GM21367 (cell line): ENCODE results near the gene OTULINL.

Source experiments
- ATAC-seq: cut with Tn5 transposase; IDR thresholded peaks from one replicate; pipeline ENCODE4 v1.9.1; 2021; ENCODE audit not compliant: unreplicated experiment

OTULINL gene

DNA sequence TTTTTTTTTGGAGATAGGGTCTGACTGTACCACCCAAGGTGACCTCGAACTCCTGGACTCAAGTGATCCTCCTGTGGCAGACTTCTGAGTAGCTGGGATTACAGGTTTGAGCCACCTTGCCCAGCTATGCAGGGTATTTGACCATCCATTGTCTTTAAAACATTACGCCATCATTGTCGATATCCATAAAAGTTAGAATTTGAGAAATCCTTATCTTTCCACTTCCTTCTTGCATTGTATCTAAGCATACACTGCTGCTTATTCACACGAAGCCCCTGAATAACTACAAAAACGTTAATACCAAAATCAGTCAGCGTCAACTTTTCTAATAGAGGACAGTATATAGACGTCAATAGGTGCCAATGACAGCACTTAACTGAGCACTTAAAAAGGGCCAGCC is 5.4 kb upstream of the OTULINL start:
- ATAC-seq = no peak

GRCh38 chr5:14577079-14577725 is 4.4 kb upstream of the OTULINL start:
- no peak for ATAC-seq

DNA sequence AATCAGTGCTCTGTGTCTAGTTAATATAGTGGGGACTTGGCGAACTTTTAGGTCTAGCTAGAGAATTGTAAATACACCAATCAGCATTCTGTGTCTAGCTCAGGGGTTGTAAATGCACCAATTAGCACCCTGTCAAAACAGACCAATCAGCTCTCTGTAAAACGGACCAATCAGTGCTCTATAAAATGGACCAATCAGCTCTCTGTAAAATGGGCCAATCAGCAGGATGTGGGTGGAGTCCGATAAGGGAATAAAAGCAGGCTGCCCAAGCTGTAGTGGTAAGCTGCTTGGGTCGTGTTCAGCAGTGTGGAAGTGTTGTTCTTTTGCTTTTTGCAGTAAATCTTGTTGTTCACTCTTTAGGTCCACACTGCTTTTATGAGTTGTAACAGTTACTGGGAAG is 3.6 kb upstream of the OTULINL start:
- ATAC-seq = no peak

GRCh38 chr5:14579246-14579645 is 2.3 kb upstream of the OTULINL start:
- ATAC-seq = no peak

- no peak for ATAC-seq
Measured at GRCh38 chr5:14579731-14580397, 1.7 kb upstream of the OTULINL start.

- ATAC-seq = no peak
Measured at GRCh38 chr5:14580398-14581034, 1.1 kb upstream of the OTULINL start.

GRCh38 chr5:14581891-14582796 is 552 bp downstream of the OTULINL start:
- ATAC-seq = peak; percentile 70

DNA sequence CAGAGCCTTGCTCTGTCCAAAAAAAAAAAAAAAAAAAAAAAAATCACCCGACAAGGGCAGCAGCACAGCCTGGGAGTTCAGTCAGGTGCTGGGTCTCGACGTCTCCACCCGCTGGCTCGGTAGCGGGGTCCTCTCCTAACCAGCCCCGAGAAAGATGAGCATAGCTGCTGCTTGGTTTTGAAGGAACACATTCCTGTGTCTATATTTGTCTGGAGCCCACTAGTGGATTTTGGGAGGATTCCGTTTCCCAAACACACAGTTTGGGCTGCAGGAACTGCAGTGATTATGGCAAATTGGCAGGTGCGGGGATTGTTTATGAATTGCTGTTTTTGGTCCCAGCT is 1.2 kb downstream of the OTULINL start:
- no peak for ATAC-seq

DNA sequence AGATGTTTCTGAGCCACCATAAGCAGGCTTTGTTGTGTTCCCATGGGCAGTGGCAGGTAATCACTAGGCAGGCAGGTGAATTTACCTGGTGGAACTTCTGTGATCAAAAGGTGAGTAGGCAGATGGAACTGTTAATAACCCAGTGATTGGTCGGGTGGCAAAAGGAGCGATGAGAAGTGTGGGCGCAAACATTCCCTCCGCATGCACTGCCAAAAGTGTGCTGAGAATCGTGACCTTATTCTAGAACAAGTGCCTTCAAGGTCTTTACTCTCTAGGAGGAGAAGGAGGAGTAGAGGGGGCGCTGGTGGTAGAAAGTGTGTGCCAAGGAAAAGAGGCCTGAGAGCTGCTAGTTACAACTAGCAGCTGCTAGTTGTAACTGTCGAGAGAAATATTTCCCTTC is 3.3 kb downstream of the OTULINL start:
- ATAC-seq = no peak

DNA sequence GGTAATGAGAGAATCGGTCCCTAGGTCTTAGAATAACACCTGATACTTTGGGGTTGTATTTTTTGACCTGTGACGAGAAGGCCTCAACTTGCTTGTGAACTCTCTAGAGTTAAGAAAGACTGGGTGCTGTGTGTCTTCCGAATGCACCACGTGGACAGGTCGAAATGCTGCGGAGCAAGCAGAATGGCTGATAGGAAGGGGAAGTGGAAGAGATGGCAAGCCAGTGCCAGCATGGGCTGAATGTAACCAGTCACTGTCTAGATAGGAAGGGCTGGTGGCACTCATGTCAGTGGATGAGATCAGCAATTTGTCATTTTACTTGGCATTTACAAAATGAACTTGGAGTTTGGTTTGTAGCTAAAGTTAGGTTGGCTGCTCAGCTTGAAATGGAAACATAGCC is 5.6 kb downstream of the OTULINL start:
- ATAC-seq = no peak

DNA sequence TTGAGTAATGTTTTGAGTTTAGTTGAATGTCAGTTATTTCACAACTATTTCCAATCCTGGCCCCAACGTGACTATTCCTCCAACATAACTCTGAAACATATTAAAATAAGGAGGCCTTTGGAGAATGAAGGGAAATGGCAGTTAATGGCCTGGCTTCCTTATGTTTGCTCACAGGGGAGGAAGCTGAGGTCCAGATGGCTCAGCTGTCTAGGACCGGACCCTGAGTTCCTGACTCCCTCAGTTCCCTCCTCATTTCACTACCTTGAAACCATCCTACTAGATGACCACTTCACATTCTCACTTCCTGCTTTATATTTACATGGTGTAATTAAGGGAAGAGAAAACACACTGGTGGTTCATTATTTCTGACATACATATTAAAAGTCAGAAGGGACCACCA is 6.6 kb downstream of the OTULINL start:
- peak; percentile 50 for ATAC-seq

DNA sequence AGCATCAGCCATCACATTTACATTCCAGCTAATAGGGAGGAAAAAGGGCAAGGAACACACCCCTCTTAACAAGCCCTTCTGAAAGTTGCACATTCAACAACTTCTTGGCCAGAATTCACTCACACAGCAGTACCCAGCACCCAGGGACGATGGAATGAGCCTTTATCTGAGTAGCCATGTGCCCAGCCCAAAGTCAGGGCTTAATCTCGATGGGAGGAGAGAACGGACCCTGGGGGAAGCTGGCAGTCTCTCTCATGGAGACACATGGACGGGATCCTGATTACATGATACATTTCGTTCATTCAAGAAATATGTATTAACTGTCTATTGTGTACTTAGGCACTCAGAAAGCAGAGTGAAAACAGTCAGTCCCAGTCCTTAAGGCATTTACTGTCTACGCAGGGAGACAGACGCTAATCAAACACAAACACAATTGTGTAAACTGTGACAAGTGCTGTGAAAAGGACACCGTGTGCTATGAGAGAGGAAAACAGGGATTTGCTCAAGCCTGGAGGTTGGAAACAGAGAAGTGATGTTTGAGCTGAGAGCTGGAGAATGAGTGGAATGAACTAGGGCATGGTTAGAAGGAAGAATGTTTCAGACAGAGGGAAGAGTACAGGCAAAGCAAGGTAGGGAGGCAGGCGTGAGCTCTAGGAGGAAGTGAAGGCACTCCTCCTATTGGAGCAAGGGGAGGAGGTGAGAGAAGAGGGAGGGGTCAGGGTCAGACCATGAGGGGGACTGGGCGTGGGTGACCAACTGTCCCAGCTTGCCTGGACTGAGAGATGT is 7.4 kb downstream of the OTULINL start:
- no peak for ATAC-seq

DNA sequence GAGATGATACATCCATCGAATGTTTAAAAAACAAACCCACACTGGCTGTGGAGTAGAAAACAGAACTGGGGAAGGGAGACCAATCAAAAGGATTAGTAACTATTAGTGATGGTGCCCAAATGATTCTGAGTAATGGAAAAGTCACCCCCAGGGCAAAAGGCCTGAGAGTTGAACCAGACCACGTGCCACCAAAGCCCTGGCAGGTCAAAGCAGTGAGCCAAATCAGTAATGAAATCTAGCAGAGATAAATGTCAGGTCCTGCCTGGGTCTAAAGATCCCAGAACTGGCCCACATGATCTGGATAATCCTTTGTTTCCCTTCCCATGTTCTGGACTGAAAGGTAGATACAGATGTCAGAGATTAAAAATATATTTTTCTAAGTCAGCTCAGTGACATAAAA is 9.4 kb downstream of the OTULINL start:
- ATAC-seq = no peak

- no peak for ATAC-seq
Measured at GRCh38 chr5:14591548-14591947, 10.0 kb downstream of the OTULINL start.

GRCh38 chr5:14593326-14594021 is 11.9 kb downstream of the OTULINL start:
- ATAC-seq = no peak

- no peak for ATAC-seq
Measured at GRCh38 chr5:14594378-14595074, 12.9 kb downstream of the OTULINL start.

GRCh38 chr5:14595189-14595588 is 13.6 kb downstream of the OTULINL start:
- ATAC-seq = peak; percentile 62

DNA sequence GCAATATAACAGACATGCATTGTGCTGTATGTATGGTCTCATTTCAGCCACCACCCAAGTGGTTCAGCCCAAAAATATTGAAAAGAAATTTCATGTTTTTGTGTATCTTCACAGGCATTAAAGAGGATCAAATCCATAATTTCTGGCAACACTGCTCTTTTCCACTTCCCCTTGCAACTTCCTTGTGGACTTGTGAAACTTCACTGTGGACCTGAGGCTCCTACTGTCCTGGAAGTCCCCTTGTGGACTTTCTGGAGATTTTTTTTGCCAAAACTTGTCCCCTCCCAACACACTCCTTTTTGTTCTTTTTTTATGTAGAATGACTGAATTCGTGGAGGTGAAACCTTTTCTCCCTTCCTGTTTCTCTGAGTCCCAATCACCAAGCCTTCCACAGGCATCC is 14.3 kb downstream of the OTULINL start:
- ATAC-seq = no peak

- no peak for ATAC-seq
Measured at GRCh38 chr5:14597080-14597479, 15.5 kb downstream of the OTULINL start.

DNA sequence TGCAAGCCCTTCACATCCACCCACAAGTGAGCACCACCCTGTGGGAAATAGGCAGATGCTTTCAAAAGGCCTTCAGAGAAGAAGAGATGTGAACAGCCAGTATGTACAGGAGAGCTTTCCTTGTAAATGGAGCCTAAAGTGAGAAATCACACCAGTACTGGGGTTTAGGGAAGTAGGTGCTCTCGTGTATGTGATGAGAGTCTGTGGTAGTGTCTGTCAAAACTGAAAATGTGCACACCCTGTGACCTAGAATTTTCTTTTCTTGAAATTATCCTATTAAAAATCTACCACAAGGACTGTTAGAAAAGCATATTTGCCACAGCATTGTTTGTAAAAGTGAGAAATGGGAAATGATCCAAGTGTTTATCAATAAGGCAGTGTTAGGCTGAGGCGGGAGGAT is 16.6 kb downstream of the OTULINL start:
- no peak for ATAC-seq
